ENCODE data around the gene KRT4. TPM values are rescaled to one million over a fixed set of nuclear protein-coding genes. Genes with fewer than 3 reads are reported as not detected.

KRT4 gene
- total RNA-seq, 1 donor from 2014 or later = not detected

DNA sequence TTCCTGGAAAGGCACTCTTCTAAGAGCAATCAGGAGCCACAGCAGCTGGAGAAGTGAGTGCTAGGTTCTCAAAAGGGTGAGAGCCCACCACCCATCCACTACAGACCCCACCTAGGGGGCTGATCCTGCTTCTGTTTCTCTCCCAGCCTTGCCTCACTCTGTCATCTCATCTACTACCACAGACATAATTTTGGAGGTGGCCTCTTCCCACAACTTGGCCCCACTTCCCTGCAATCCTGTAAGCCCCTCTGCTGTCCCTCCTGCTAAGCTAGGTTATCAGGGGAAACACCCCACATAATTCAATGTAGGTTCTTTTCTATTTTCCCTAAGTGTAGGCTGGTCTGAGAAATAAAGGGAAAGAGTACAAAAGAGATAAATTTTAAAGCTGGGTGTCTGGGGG lies 53.3 kb downstream of the KRT4 start:
- H3K27me3 ChIP-seq (ENCODE audit: control insufficient read depth, insufficient read depth, low read length) = peaks cover 10% of the 10 kb centered on the region
- H3K4me3 ChIP-seq (ENCODE audit: low read depth, low read length) = no peak overlapping the region

DNA sequence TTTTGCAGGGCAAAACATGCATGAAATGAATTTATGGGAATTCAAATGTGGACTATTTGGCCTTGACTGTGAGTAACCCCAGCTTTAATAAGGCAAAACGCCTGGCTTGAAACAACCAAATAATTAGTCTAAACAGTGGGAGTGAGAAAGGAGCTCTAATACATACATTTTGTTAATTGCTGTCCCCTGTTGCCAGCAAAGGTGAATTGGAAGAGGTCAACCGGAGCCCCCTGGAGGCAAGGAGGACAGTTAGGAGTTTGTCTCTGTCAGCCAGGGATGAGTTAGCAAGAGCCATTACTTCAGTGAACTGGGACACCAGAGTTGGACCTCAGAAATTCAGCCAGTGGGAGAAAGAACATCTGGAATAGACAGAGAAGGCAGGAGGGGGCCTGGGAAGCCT lies 54.2 kb downstream of the KRT4 start:
- Histone ChIP-seq H3K4me3 (ENCODE audit: low read depth, low read length) (no peak overlapping the region), H3K36me3 (ENCODE audit: control insufficient read depth, insufficient read depth, low read length) (no peaks in the 10 kb centered on the region), H3K27me3 (ENCODE audit: control insufficient read depth, insufficient read depth, low read length) (peaks cover 11% of the 10 kb centered on the region)
- no peak for DNase-seq (ENCODE audit: low read depth)
- TF ChIP-seq, protein P1, sequence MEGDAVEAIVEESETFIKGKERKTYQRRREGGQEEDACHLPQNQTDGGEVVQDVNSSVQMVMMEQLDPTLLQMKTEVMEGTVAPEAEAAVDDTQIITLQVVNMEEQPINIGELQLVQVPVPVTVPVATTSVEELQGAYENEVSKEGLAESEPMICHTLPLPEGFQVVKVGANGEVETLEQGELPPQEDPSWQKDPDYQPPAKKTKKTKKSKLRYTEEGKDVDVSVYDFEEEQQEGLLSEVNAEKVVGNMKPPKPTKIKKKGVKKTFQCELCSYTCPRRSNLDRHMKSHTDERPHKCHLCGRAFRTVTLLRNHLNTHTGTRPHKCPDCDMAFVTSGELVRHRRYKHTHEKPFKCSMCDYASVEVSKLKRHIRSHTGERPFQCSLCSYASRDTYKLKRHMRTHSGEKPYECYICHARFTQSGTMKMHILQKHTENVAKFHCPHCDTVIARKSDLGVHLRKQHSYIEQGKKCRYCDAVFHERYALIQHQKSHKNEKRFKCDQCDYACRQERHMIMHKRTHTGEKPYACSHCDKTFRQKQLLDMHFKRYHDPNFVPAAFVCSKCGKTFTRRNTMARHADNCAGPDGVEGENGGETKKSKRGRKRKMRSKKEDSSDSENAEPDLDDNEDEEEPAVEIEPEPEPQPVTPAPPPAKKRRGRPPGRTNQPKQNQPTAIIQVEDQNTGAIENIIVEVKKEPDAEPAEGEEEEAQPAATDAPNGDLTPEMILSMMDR (IDR thresholded peaks at IDR 0.05; ENCODE audit: insufficient read depth, low read length, poor library complexity, severe bottlenecking) = no peak

More for the DNA sequence above, 53.3 kb downstream of the KRT4 start:
- TF ChIP-seq, protein P1 (IDR thresholded peaks at IDR 0.05; ENCODE audit: insufficient read depth, low read length, poor library complexity, severe bottlenecking) = no peak
- DNase-seq (ENCODE audit: low read depth) = no peak
- H3K36me3 ChIP-seq (ENCODE audit: control insufficient read depth, insufficient read depth, low read length) = no peaks in the 10 kb centered on the region

DNA sequence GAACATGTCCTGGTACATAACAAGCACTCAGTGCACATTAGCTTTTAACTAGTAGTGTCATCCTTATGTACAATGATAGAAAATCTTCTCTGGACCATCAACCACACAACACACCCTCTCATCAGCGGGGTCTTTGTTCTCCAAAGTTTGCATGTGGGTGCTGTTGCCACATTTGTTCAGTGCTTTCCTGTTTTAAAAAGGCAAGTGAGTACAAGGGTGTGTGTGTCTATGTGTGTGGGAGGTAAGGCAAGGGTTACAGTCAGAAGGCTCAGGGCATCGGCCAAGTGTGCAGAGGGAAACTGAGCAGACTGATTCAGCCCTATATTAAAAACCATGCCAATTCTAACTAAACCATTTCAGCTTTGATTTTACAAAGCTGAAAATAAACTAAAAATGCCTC lies 54.7 kb downstream of the KRT4 start:
- Histone ChIP-seq H3K36me3 (ENCODE audit: control insufficient read depth, insufficient read depth, low read length) (no peaks in the 10 kb centered on the region), H3K27me3 (ENCODE audit: control insufficient read depth, insufficient read depth, low read length) (peaks cover 13% of the 10 kb centered on the region), H3K4me3 (ENCODE audit: low read depth, low read length) (no peak overlapping the region)
- TF ChIP-seq, protein P1 (IDR thresholded peaks at IDR 0.05; ENCODE audit: insufficient read depth, low read length, poor library complexity, severe bottlenecking) = no peak
- no peak for DNase-seq (ENCODE audit: low read depth)

DNA sequence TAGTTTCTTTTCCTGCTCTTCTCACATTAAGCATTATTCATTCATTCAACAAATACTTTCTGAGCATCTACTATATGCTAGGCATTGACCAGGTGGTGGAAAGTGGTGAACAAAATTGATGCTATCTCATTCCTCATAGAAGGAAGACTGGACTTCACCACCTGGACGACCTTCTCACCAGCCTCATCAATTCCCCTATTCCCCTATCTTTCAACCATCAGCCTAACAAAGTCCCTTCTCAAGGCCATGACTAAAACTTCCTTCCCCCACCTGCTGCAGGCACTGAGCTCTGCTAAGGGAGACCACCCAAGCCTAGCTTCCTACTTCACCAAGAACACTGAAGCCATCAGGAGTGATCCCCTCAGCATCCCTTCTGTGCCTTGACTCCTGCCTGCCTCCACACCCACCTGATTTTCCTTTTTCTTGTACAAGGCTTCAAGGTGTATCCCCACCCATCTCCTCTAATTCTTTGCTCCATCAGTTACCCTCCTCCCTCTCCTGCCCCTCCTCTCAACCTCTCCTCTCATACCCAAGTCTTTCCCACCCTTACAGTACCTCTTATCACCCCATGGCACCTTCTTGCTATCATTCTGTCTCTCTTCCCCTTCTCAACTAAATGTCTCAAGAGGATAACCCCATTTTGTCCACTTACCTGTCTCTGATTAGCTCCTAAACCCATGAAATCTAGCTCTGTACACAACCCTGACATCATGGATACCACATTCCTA lies 56.3 kb downstream of the KRT4 start:
- no peak overlapping the region for H3K4me3 ChIP-seq (ENCODE audit: low read depth, low read length)
- H3K36me3 ChIP-seq (ENCODE audit: control insufficient read depth, insufficient read depth, low read length) = no peaks in the 10 kb centered on the region
- H3K27me3 ChIP-seq (ENCODE audit: control insufficient read depth, insufficient read depth, low read length) = peaks cover 13% of the 10 kb centered on the region
- no peak for DNase-seq (ENCODE audit: low read depth)
- TF ChIP-seq, protein P1 (IDR thresholded peaks at IDR 0.05; ENCODE audit: insufficient read depth, low read length, poor library complexity, severe bottlenecking) = no peak

Other genes with a start within 250 kb of the KRT4 start
- not detected in 2 replicates for gene KRT74, start 240.3 kb downstream of the KRT4 start, total RNA-seq
- gene KRT72, start 212.7 kb downstream of the KRT4 start, total RNA-seq = not detected in 2 replicates
- gene KRT73, start 195.6 kb downstream of the KRT4 start, total RNA-seq = not detected in 2 replicates
- not detected in 2 replicates for gene KRT2, start 161.9 kb downstream of the KRT4 start, total RNA-seq
- gene KRT1, start 133.7 kb downstream of the KRT4 start, total RNA-seq = not detected in 2 replicates
- gene KRT77, start 110.6 kb downstream of the KRT4 start, total RNA-seq = not detected in 2 replicates
- gene KRT76, start 36.8 kb downstream of the KRT4 start, total RNA-seq = not detected in 2 replicates
- gene KRT3, start 18.0 kb downstream of the KRT4 start, total RNA-seq = not detected in 2 replicates
- gene KRT79, start 20.2 kb upstream of the KRT4 start, total RNA-seq = not detected in 2 replicates
- not detected in 2 replicates for gene KRT78, start 34.9 kb upstream of the KRT4 start, total RNA-seq
- 1,322 and 1,341 TPM in 2 replicates for gene KRT8, start 91.0 kb upstream of the KRT4 start, total RNA-seq
- 1,751 and 1,904 TPM in 2 replicates for gene KRT18, start 135.0 kb upstream of the KRT4 start, total RNA-seq
- gene EIF4B, start 192.3 kb upstream of the KRT4 start, total RNA-seq = 484 and 526 TPM in 2 replicates
- gene TNS2, start 235.9 kb upstream of the KRT4 start, total RNA-seq = 3.8 and 10.1 TPM in 2 replicates

Data from kidney epithelial cell (primary cell).